Measurements from ENCODE around the gene SEC22A. TPM values are rescaled to one million over a fixed set of nuclear protein-coding genes. Genes with fewer than 3 reads are reported as not detected.

Gene SEC22A
- total and polyA plus RNA-seq, 10 of the 15 experiments (the other 5 are each of a cell fraction or from before 2014, with no cell fraction given) = 19.3 to 70.3 (median 36.7) TPM

DNA sequence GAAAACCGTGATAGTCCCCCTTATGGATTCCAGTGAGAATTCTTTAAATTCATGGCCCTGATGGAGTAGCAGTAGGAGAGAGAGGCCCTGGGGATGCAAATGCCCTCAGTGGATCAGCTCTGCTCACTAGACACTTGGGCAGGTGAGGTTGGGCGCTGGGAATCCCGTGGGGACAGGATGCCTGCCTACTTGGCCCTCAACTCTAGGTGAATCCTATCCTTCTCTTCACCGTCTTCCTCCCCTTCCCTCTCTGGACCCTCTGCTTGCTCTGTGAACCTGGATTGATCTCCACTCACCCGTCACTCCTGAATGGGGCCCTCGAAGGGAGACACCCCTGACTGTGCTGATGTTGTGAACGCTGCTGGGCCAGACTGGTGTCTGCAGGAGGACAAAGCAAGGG lies 77.4 kb downstream of the SEC22A start (continued):
- TF ChIP-seq E2F8 (IDR thresholded peaks at IDR 0.05; ENCODE audit: low read depth, partially characterized antibody) (no peak), NR2C2 (IDR thresholded peaks at IDR 0.05; ENCODE audit: borderline replicate concordance, control insufficient read depth, insufficient read length, low read depth) (no peak), PAX8 (IDR thresholded peaks at IDR 0.05) (no peak), BCL3 (IDR thresholded peaks at IDR 0.05; ENCODE audit: borderline replicate concordance, insufficient read depth, low read depth, low read length, poor library complexity, severe bottlenecking) (no peak), E4F1 (IDR thresholded peaks at IDR 0.05; ENCODE audit: borderline replicate concordance, partially characterized antibody) (no peak), CHD2 (IDR thresholded peaks at IDR 0.05; ENCODE audit: borderline replicate concordance, low read depth, low read length) (no peak), SMC3 (IDR thresholded peaks at IDR 0.05; ENCODE audit: borderline replicate concordance, low read length) (no peak)

Data from GM12878 (cell line).